ENCODE data around the gene ESPN.

- TF ChIP-seq CTCF (IDR thresholded peaks at IDR 0.05 in 8 of 11, conservative IDR thresholded peaks at IDR 0.05 in 3 of 11) (no peak), POLR2AphosphoS5 (IDR thresholded peaks at IDR 0.05) (no peak), POLR2A (IDR thresholded peaks at IDR 0.05) (no peak)
These were observed 15.5 kb upstream of the ESPN start for GRCh38 chr1:6409053-6409452.

Data from spleen (tissue), 7 donors.